ENCODE data around the gene FLAD1. TPM values are rescaled to one million over a fixed set of nuclear protein-coding genes. Genes with fewer than 3 reads are reported as not detected.

The FLAD1 gene
- total RNA-seq, 4 donors from 2014 or later, result 26.6 to 36.8 (median 31.7) TPM

DNA sequence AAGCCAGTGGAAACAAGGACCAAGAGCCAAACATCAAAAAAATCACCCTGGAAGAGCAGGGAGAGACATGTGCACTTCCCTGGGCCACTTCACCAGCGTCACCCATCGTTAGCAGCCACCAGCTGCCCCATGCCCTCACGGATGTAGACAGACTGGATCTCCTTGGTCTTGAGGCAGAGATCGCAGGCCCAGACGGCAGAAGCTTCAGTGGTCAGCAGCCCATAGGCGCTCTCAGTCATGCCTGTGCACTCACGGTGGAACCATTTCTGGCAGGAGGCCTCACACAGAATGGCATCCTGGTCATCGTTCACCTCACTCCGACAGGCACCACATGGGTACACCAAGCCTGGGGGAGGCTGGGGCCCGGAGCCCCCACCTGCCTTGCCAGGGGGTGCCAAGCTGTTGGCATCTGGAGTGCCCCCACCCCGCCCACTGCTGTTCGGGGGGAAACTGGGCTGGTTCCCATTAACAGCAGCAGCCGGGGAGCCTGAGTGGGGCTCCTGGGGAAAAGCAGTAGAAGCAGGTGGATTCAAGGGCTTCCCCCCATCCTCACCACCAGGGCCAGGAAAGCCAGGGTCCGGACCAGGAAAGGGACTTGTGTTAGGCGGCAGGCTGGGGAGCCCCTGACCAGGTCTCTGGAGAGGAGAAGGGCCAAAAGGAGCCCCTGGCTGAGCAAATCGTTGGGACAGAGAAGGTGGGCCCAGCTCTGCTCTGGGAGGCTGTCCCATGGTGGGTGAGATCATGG, 24.3 kb upstream of the FLAD1 start:
- H3K36me3 ChIP-seq, result peaks cover 4 to 24% of the 10 kb centered on the region in 2 donors
- H3K9me3 ChIP-seq, result no peaks in the 10 kb centered on the region
- peaks cover 50 to 60% of the 10 kb centered on the region in 2 donors for H3K4me1 ChIP-seq
- intact Hi-C loops (cut with DNase I; ENCODE audit: low total_unique reads), result no loop called here
- peak overlapping the region; percentile 92 to 98 (median 94) for H3K27ac ChIP-seq
- TF ChIP-seq POLR2A (IDR thresholded peaks at IDR 0.05), result no peak
- TF ChIP-seq, protein P1, sequence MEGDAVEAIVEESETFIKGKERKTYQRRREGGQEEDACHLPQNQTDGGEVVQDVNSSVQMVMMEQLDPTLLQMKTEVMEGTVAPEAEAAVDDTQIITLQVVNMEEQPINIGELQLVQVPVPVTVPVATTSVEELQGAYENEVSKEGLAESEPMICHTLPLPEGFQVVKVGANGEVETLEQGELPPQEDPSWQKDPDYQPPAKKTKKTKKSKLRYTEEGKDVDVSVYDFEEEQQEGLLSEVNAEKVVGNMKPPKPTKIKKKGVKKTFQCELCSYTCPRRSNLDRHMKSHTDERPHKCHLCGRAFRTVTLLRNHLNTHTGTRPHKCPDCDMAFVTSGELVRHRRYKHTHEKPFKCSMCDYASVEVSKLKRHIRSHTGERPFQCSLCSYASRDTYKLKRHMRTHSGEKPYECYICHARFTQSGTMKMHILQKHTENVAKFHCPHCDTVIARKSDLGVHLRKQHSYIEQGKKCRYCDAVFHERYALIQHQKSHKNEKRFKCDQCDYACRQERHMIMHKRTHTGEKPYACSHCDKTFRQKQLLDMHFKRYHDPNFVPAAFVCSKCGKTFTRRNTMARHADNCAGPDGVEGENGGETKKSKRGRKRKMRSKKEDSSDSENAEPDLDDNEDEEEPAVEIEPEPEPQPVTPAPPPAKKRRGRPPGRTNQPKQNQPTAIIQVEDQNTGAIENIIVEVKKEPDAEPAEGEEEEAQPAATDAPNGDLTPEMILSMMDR (IDR thresholded peaks at IDR 0.05 in 4 of 5, conservative IDR thresholded peaks at IDR 0.05 in 1 of 5), result no peak
- ATAC-seq, result no peak
- no peak for DNase-seq
- in situ Hi-C loops (cut with MboI; ENCODE audit: low sequenced_read_pairs in 4 of 4), result loop anchor here in 1 of 4 donors (25.0 kb wide), 1 partner anchor 103 kb away; the partner anchor contains the start of genes ADAM15 and EFNA4
- no peaks in the 10 kb centered on the region for H3K27me3 ChIP-seq
- H3K4me3 ChIP-seq, result no peak overlapping the region

DNA sequence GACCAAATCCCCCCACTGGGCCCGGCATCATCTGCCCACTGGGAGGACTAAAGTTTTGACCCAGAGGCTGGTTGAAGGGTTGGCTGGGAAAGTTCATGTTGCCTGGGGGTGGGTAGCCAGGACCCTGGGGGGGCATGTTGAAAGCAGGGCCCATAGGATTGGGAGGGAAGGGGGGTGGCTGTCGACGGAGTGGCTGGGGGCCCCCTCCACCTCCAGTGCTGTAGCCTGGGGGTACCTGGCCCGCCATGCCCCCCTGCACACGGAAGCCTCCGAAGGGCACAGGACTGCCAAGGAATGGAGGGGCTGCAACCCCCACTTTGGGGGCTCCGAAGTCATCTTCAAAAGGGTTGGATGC, 23.7 kb upstream of the FLAD1 start:
- no peak for DNase-seq

DNA sequence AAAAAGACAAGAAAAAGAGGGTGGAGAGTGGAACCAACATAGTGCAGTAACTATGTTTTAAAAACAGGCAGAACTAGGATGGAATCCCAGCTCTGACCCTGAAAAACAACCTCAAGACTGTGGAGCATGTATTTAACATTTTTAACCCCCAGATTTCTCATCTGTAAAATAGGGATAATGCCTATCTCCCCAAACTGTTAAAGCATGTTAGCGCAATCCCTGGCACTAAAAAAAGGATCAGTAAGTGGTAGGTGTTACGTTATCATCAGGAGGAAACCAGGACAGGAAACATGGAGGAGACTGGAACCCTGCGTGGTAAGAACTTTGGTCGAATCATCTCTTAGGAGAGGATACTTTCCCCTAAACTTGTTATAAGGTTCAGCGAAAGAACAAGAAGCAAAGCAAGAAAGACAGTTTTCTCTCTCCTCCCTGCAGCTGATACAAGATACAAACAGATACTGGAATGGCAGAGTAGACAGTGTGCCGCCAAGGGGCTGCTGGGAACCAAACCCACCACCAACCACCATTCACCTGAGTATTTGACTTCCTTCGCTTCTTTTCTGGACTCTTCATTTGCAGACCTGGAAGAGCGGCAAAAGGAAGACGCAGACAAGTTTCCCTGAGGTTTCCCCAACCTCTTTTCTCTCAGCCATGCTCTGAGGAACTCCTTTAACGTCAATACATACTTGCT, 22.6 kb upstream of the FLAD1 start:
- Histone ChIP-seq H3K27ac (peak overlapping the region; percentile 94 to 100 (median 98)), H3K4me3 (peak overlapping the region; percentile 78 to 95 (median 80)), H3K9me3 (no peaks in the 10 kb centered on the region), H3K4me1 (peaks cover 33 to 42% of the 10 kb centered on the region in 2 donors), H3K27me3 (no peaks in the 10 kb centered on the region), H3K36me3 (peaks cover 4 to 39% of the 10 kb centered on the region in 2 donors)
- TF ChIP-seq POLR2A (IDR thresholded peaks at IDR 0.05), result no peak
- TF ChIP-seq, protein P1 (IDR thresholded peaks at IDR 0.05 in 4 of 5, conservative IDR thresholded peaks at IDR 0.05 in 1 of 5), result no peak
- DNase-seq (no peak), ATAC-seq (no peak)
- in situ Hi-C loops (cut with MboI; ENCODE audit: low sequenced_read_pairs in 4 of 4), result loop anchor here in 3 of 4 donors (5.0 to 25.0 kb wide), 3 partner anchors 37 to 102 kb away; partner anchors contain the start of genes ADAM15 (in 1 of the 3) and EFNA4 (in 1 of the 3)
- intact Hi-C loops (cut with DNase I; ENCODE audit: low total_unique reads), result loop anchor here (1.0 kb wide), 1 partner anchor 57 kb away; no protein-coding TSS in a partner anchor

More for the DNA sequence above, 23.7 kb upstream of the FLAD1 start:
- intact Hi-C loops (cut with DNase I; ENCODE audit: low total_unique reads) (no loop called here), in situ Hi-C loops (cut with MboI; ENCODE audit: low sequenced_read_pairs in 4 of 4) (loop anchor here in 1 of 4 donors (25.0 kb wide), 1 partner anchor 103 kb away; the partner anchor contains the start of genes ADAM15 and EFNA4)
- TF ChIP-seq POLR2A (IDR thresholded peaks at IDR 0.05), result no peak
- TF ChIP-seq, protein P1 (IDR thresholded peaks at IDR 0.05 in 4 of 5, conservative IDR thresholded peaks at IDR 0.05 in 1 of 5), result no peak
- Histone ChIP-seq H3K4me1 (peaks cover 45 to 54% of the 10 kb centered on the region in 2 donors), H3K27ac (peak overlapping the region; percentile 92 to 98 (median 94)), H3K27me3 (no peaks in the 10 kb centered on the region), H3K4me3 (no peak overlapping the region), H3K36me3 (peaks cover 4 to 28% of the 10 kb centered on the region in 2 donors), H3K9me3 (no peaks in the 10 kb centered on the region)
- no peak for ATAC-seq

DNA sequence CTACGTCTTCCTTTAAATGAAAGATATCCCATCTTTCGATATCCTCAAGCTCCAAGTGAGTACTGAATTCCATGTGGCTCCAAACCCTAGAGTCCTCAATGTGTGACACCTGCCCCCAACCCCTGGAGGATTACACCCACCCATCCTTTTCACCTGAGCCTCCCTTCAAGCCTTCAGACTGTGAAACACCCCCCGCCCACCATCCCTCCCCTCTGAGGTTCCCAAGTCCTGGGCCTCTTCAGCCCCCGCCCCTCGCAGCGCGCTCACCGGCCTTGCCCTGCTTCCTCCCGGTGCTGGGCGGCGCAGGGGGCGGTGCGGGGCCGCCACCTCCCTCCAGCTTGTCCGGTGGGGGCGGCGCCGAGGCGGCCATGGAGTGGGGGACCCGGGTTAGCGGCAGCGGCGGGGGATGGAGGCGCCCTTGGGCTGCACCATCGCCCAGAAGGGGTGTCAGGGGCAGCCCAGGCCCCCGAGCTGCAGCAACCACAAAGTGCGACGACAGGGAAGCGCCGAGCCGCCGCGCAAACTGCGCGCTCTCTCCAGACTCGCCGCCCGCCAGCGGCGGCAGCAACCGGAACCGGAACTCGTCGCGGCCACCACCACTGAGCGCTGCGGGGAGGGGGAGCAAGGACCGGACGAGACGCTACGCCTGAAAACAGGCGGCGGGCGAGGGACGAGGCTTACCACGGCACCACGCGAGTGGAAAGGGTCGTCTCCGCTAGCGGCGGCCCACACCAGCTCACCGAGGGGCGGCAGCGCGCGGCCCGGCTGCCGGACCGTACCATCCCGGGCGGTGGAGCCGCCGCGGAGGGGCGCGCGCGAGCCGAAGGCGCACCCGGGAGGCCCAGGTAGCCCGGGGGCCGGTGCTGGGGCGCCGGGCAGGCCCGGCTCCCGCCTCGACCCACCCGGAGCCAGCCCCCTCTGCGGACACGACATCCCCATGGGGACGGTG, 21.7 kb upstream of the FLAD1 start, which contains the start of gene PYGO2:
PYGO2 (minus strand) TSS at position 576 of the 949 bp plus-strand sequence; CDS start at position 370, 206 bp downstream.
- TF ChIP-seq, protein P1 (IDR thresholded peaks at IDR 0.05 in 4 of 5, conservative IDR thresholded peaks at IDR 0.05 in 1 of 5), result peak; percentile 59 to 88 (median 84)
- TF ChIP-seq POLR2A (IDR thresholded peaks at IDR 0.05), result peak; percentile 85 to 87
- DNase-seq (peak; percentile 55 to 62), ATAC-seq (peak; percentile 87 to 90)
- peak within 1 kb of the TSS; percentile 94 to 100 (median 98) for H3K27ac ChIP-seq
- in situ Hi-C loops (cut with MboI; ENCODE audit: low sequenced_read_pairs in 4 of 4), result loop anchor here in 3 of 4 donors (5.0 to 25.0 kb wide), 3 partner anchors 36 to 101 kb away; partner anchors contain the start of genes ADAM15 (in 1 of the 3) and EFNA4 (in 1 of the 3)
- peak within 1 kb of the TSS; percentile 78 to 95 (median 80) for H3K4me3 ChIP-seq
- H3K4me1 ChIP-seq, result peaks cover 30 to 38% of the 10 kb centered on the region in 2 donors
- no peaks in the 10 kb centered on the region for H3K27me3 ChIP-seq
- intact Hi-C loops (cut with DNase I; ENCODE audit: low total_unique reads), result loop anchor here (1.0 kb wide), 2 partner anchors 38 to 56 kb away; no protein-coding TSS in a partner anchor
- peaks cover 4 to 48% of the 10 kb centered on the region in 2 donors for H3K36me3 ChIP-seq
- no peaks in the 10 kb centered on the region for H3K9me3 ChIP-seq

All from gastrocnemius medialis (tissue), 4 donors.